ENCODE data around the gene RPSA. TPM values are rescaled to one million over a fixed set of nuclear protein-coding genes. Genes with fewer than 3 reads are reported as not detected.

Gene RPSA
- total RNA-seq, 1 experiment from 2014 or later: 2,486 TPM

GRCh38 chr3:39406368-39407258 lies at the start of gene RPSA (continued):
- TF ChIP-seq REST (IDR thresholded peaks at IDR 0.05; ENCODE audit: low read depth): no peak
- peak; percentile 51; the same call in 1 of the 2 replicates for TF ChIP-seq SRF (IDR thresholded peaks at IDR 0.05; ENCODE audit: low read depth)

GRCh38 chr3:39358333-39358732 lies 48.2 kb upstream of the RPSA start:
- H4K20me1 ChIP-seq (ENCODE audit: insufficient read depth): no peaks in the 10 kb centered on the region
- H3K9me2 ChIP-seq (ENCODE audit: insufficient read depth): no peaks in the 10 kb centered on the region
- no peak overlapping the region for H3K27ac ChIP-seq (ENCODE audit: low read depth, low read length)
- no peaks in the 10 kb centered on the region for H3K36me3 ChIP-seq (ENCODE audit: control insufficient read depth in 1 of 2, insufficient read depth in 2 of 2, low read length in 2 of 2)
- H3K27me3 ChIP-seq (ENCODE audit: insufficient read depth, low read length): peaks cover 40% of the 10 kb centered on the region; the same call in 1 of the 2 replicates
- no peak for ATAC-seq
- RAD21 ChIA-PET (ENCODE audit: low non-redundant PET in 1 of 2, low total read pairs in 2 of 2, uncharacterized antibody in 2 of 2, unreplicated experiment in 2 of 2): no interaction called here
- H2AFZ ChIP-seq (ENCODE audit: low read depth, low read length, poor library complexity, severe bottlenecking): no peak overlapping the region
- no peak overlapping the region for H3K4me2 ChIP-seq (ENCODE audit: low read length)
- H3K4me3 ChIP-seq (replicated peaks in 1 of 2; ENCODE audit: low read depth in 1 of 2, low read length in 2 of 2): no peak overlapping the region
- no TSS peak for BruUV-seq (replicated peaks)
- no peak overlapping the region for H3K9ac ChIP-seq (ENCODE audit: low read length)
- CTCF ChIA-PET: interaction anchor here (1.0 kb wide), 1 partner anchor 67 kb away, joined by 3 read pairs; no protein-coding TSS in a partner anchor
- H3K9me3 ChIP-seq (ENCODE audit: control insufficient read depth in 1 of 2, insufficient read depth in 1 of 2, low read depth in 1 of 2, low read length in 2 of 2): no peaks in the 10 kb centered on the region
- POLR2A ChIA-PET: interaction anchor here (0.7 kb wide), 1 partner anchor 13 kb away, joined by 5 read pairs; no protein-coding TSS in a partner anchor
- DNase-seq (ENCODE audit: low read depth, low spot score): no peak
- intact Hi-C loops (cut with micrococcal nuclease): no loop called here
- no peaks in the 10 kb centered on the region for H3K79me2 ChIP-seq (ENCODE audit: insufficient read depth, low read length)
- no peaks in the 10 kb centered on the region for H3K4me1 ChIP-seq (ENCODE audit: control insufficient read depth in 1 of 2, insufficient read depth in 2 of 2, low read length in 2 of 2)
- no peak for TF ChIP-seq TCF7L2 (IDR thresholded peaks at IDR 0.05; ENCODE audit: borderline replicate concordance, extremely low read depth, insufficient read depth, insufficient read length)
- TF ChIP-seq CEBPB (IDR thresholded peaks at IDR 0.05; ENCODE audit: low read depth): no peak
- TF ChIP-seq EZH2 (IDR thresholded peaks at IDR 0.05): no peak
- TF ChIP-seq ELF1 (IDR thresholded peaks at IDR 0.05; ENCODE audit: borderline replicate concordance, low read depth): no peak
- no peak for TF ChIP-seq SRF (IDR thresholded peaks at IDR 0.05; ENCODE audit: low read depth)
- no peak for TF ChIP-seq SP1 (IDR thresholded peaks at IDR 0.05; ENCODE audit: low read depth)
- TF ChIP-seq ZFX (IDR thresholded peaks at IDR 0.05): no peak
- TF ChIP-seq YY1 (IDR thresholded peaks at IDR 0.05; ENCODE audit: extremely low read depth, insufficient replicate concordance, low read depth, low read length): no peak
- TF ChIP-seq MAX (IDR thresholded peaks at IDR 0.05): no peak
- no peak for TF ChIP-seq RAD21 (IDR thresholded peaks at IDR 0.05; ENCODE audit: low read depth)
- TF ChIP-seq CTCF (IDR thresholded peaks at IDR 0.05 in 2 of 3, conservative IDR thresholded peaks at IDR 0.05 in 1 of 3; ENCODE audit: borderline replicate concordance in 1 of 3, insufficient read depth in 1 of 3, low read depth in 2 of 3, low read length in 2 of 3): no peak
- TF ChIP-seq POLR2AphosphoS5 (IDR thresholded peaks at IDR 0.05; ENCODE audit: low read depth, low read length): no peak
- TF ChIP-seq EZH2phosphoT487 (IDR thresholded peaks at IDR 0.05; ENCODE audit: borderline replicate concordance): no peak
- TF ChIP-seq ZNF274 (IDR thresholded peaks at IDR 0.05; ENCODE audit: low read depth, low read length): no peak
- TF ChIP-seq EGR1 (IDR thresholded peaks at IDR 0.05; ENCODE audit: low read depth): no peak
- no peak for TF ChIP-seq SIN3A (IDR thresholded peaks at IDR 0.05; ENCODE audit: low read depth)
- no peak for TF ChIP-seq FOSL1 (IDR thresholded peaks at IDR 0.05; ENCODE audit: low read depth)
